HUES64 (cell line): ENCODE data around the gene TMEM255B.

Experiments
- H3K27ac ChIP-seq: 2 replicates; pipeline ENCODE4 v1.7.0; 2013; ENCODE audit warnings: low read depth, low read length, inconsistent platforms
- H3K27me3 ChIP-seq: 2 replicates; pipeline ENCODE4 v1.6.1; 2013; ENCODE audit warnings: mild to moderate bottlenecking, low read length; ENCODE audit not compliant: insufficient read depth
- H3K36me3 ChIP-seq: 2 replicates; pipeline ENCODE4 v1.6.1; 2013; ENCODE audit warnings: mild to moderate bottlenecking, low read length; ENCODE audit not compliant: insufficient read depth
- H3K4me1 ChIP-seq: 2 replicates; pipeline ENCODE4 v1.6.1; 2013; ENCODE audit warnings: mild to moderate bottlenecking, low read length, moderate library complexity; ENCODE audit not compliant: insufficient read depth
- H3K4me3 ChIP-seq: 2 replicates; pipeline ENCODE4 v1.5.1; 2013; ENCODE audit warnings: mild to moderate bottlenecking, low read length, moderate library complexity
- H3K9ac ChIP-seq: 2 replicates; pipeline ENCODE4 v1.6.1; 2013; ENCODE audit warnings: mild to moderate bottlenecking, low read depth, low read length
- H3K9me3 ChIP-seq: 2 replicates; pipeline ENCODE4 v1.6.1; 2013; ENCODE audit warnings: low read depth, low read length; ENCODE audit not compliant: insufficient read depth
- WGBS: fragments of 150-250, 120-280 bp; methylation state at CpG from one replicate; pipeline ENCODE4 v1.1.7; 2013; ENCODE audit warnings: missing lambda C conversion rate; 5-methylcytosine and 5-hydroxymethylcytosine counted together

TMEM255B gene

GRCh38 chr13:113850722-113851479, 91.9 kb downstream of the TMEM255B start:
- no peak overlapping the region for H3K9ac ChIP-seq
- no peaks in the 10 kb centered on the region for H3K9me3 ChIP-seq
- no peak overlapping the region for H3K4me3 ChIP-seq
- no peaks in the 10 kb centered on the region for H3K27me3 ChIP-seq
- H3K4me1 ChIP-seq, result no peaks in the 10 kb centered on the region
- no peak overlapping the region for H3K27ac ChIP-seq
- whole genome bisulfite sequencing, result 95% methylated on average over 3 of the region's 3 CpGs
- no peaks in the 10 kb centered on the region for H3K36me3 ChIP-seq

GRCh38 chr13:113851480-113851803, 92.4 kb downstream of the TMEM255B start:
- H3K4me3 ChIP-seq, result no peak overlapping the region
- H3K9me3 ChIP-seq, result no peaks in the 10 kb centered on the region
- H3K9ac ChIP-seq, result no peak overlapping the region
- H3K4me1 ChIP-seq, result no peaks in the 10 kb centered on the region
- no peaks in the 10 kb centered on the region for H3K36me3 ChIP-seq
- H3K27me3 ChIP-seq, result no peaks in the 10 kb centered on the region
- WGBS, result 90% methylated on average over 1 of the region's 1 CpG
- no peak overlapping the region for H3K27ac ChIP-seq

- Histone ChIP-seq H3K36me3 (no peaks in the 10 kb centered on the region), H3K4me3 (no peak overlapping the region), H3K9me3 (no peaks in the 10 kb centered on the region), H3K27ac (no peak overlapping the region), H3K27me3 (no peaks in the 10 kb centered on the region), H3K9ac (no peak overlapping the region), H3K4me1 (no peaks in the 10 kb centered on the region)
- 94% methylated on average over 23 of the region's 23 CpGs for WGBS
Measured at GRCh38 chr13:113851826-113852535, 93.0 kb downstream of the TMEM255B start.

GRCh38 chr13:113852536-113853517, 93.8 kb downstream of the TMEM255B start:
- Histone ChIP-seq H3K9ac (no peak overlapping the region), H3K9me3 (no peaks in the 10 kb centered on the region), H3K4me3 (no peak overlapping the region), H3K4me1 (0 out of 2 replicates have a peak, but pooled peaks cover 4% of the 10 kb centered on the region), H3K36me3 (no peaks in the 10 kb centered on the region), H3K27ac (no peak overlapping the region), H3K27me3 (no peaks in the 10 kb centered on the region)
- 92% methylated on average over 22 of the region's 22 CpGs for WGBS

- no peak overlapping the region for H3K9ac ChIP-seq
- H3K27ac ChIP-seq, result no peak overlapping the region
- no peaks in the 10 kb centered on the region for H3K9me3 ChIP-seq
- no peaks in the 10 kb centered on the region for H3K36me3 ChIP-seq
- H3K27me3 ChIP-seq, result no peaks in the 10 kb centered on the region
- no peak overlapping the region for H3K4me3 ChIP-seq
- 0 out of 2 replicates have a peak, but pooled peaks cover 4% of the 10 kb centered on the region for H3K4me1 ChIP-seq
- 81% methylated on average over 11 of the region's 11 CpGs for WGBS
Measured at GRCh38 chr13:113853518-113854237, 94.7 kb downstream of the TMEM255B start.

- no peak overlapping the region for H3K9ac ChIP-seq
- H3K9me3 ChIP-seq, result no peaks in the 10 kb centered on the region
- peaks cover 5% of the 10 kb centered on the region for H3K4me1 ChIP-seq
- no peaks in the 10 kb centered on the region for H3K36me3 ChIP-seq
- H3K4me3 ChIP-seq, result no peak overlapping the region
- no peaks in the 10 kb centered on the region for H3K27me3 ChIP-seq
- WGBS, result 68% methylated on average over 31 of the region's 31 CpGs
- H3K27ac ChIP-seq, result no peak overlapping the region
Measured at GRCh38 chr13:113854238-113855011, 95.4 kb downstream of the TMEM255B start.

- 93% methylated on average over 33 of the region's 33 CpGs for WGBS
- peaks cover 14% of the 10 kb centered on the region for H3K4me1 ChIP-seq
- no peak overlapping the region for H3K27ac ChIP-seq
Measured at GRCh38 chr13:113855012-113855921, 96.2 kb downstream of the TMEM255B start.

GRCh38 chr13:113855931-113856715, 97.1 kb downstream of the TMEM255B start:
- peaks cover 22% of the 10 kb centered on the region for H3K4me1 ChIP-seq
- H3K9me3 ChIP-seq, result no peaks in the 10 kb centered on the region
- H3K27me3 ChIP-seq, result no peaks in the 10 kb centered on the region
- WGBS, result 94% methylated on average over 25 of the region's 25 CpGs
- no peak overlapping the region for H3K9ac ChIP-seq
- H3K36me3 ChIP-seq, result no peaks in the 10 kb centered on the region
- H3K27ac ChIP-seq, result no peak overlapping the region
- H3K4me3 ChIP-seq, result no peak overlapping the region

More at GRCh38 chr13:113855012-113855921, 96.2 kb downstream of the TMEM255B start:
- Histone ChIP-seq H3K36me3 (no peaks in the 10 kb centered on the region), H3K9me3 (no peaks in the 10 kb centered on the region), H3K27me3 (no peaks in the 10 kb centered on the region), H3K9ac (no peak overlapping the region), H3K4me3 (no peak overlapping the region)

GRCh38 chr13:113856716-113857065, 97.7 kb downstream of the TMEM255B start:
- no peak overlapping the region for H3K9ac ChIP-seq
- no peaks in the 10 kb centered on the region for H3K27me3 ChIP-seq
- H3K4me1 ChIP-seq, result peaks cover 28% of the 10 kb centered on the region
- H3K9me3 ChIP-seq, result no peaks in the 10 kb centered on the region
- WGBS, result 93% methylated on average over 9 of the region's 9 CpGs
- H3K27ac ChIP-seq, result no peak overlapping the region
- no peak overlapping the region for H3K4me3 ChIP-seq
- no peaks in the 10 kb centered on the region for H3K36me3 ChIP-seq
